ENCODE measurements around the gene CCDC50.

CCDC50 gene

DNA sequence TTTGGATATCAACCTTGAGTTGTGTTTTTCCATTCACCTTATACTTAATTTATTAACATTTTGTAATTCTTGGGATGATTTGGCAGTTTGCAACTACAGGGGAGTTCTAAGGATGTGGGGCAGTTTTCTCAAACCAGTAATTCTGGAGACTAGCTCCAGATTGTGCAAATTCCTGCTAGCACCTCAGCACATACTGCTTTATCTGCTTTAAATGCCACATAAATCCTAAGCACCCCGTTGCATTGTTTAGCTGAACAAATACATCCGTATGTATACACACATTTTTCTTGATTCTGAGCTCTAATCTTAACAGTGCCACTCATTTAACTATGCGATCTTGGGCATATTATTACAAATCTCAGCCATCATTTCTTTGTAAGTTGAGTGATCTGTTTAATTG lies 18.0 kb downstream of the CCDC50 start:
- DNase-seq (ENCODE audit: low read depth) = no peak

DNA sequence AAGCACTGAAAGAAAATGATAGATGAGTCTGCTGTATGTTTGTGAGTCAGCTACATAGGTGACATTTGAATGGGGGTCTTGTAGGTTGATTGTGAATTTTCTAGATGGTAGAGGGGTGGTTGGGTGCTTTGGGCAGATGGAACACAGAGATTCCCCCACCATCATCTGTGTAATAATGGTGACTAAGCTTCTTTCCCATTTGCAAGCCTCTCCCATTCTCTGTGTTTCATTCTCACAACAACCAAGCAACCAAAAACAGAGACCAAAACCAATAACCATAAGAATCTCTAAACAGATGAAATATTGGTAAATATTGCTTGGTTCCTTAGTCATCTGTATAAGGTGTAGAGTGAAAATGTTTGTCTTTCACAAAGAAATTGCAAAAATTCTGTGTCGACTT lies 18.9 kb downstream of the CCDC50 start:
- DNase-seq (ENCODE audit: low read depth) = no peak

DNA sequence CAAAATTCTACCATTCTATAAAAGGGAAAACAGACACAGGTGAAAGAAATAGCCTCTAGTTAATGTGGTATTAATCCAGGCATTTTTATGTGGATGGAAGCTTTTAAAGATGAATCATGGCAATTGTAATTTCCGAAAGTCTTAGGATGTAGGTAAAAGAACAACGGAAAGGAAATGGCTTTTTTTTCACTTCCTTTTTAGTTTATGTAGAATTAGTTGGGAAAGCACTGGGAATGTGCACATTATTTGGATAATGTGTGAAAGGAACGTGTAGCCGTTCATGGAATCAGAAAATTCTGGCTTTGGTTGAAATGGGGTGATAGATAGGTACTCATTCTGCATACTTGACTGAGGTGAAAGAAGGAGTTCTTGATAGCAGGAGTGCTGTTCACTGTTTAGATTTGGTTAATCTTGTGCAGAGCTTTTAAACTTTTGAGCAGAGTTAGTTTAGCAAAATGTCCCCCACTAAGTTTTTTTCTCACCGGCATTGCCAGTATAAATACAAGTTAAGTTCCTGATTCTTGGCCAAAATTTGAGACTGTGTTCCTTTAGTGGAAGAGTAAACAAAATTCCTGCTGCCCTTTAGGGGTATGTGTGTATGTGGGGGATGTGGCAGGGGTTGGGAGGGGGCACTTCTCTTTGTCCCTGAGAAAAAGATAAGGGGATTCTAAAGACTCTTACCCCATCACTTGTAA lies 21.3 kb downstream of the CCDC50 start:
- DNase-seq (ENCODE audit: low read depth) = no peak

DNA sequence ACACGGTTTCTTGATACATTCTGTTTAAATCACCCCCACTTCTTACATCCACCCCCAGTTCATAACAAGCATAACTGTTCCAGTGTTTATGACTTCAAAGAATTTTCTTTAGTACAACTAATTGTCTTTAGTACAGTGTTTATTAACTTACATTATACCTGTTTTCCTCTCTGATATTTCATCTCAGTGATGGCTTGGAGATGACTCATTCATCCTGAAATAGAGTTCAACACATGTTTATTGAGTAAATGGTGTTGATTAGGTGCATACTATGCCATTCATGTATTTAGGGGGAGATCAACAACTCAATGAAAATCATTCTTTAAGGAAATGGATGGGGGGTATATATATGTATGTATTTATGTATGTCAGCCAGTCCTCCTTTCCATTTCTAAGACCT lies 22.8 kb downstream of the CCDC50 start:
- DNase-seq (ENCODE audit: low read depth) = no peak

DNA sequence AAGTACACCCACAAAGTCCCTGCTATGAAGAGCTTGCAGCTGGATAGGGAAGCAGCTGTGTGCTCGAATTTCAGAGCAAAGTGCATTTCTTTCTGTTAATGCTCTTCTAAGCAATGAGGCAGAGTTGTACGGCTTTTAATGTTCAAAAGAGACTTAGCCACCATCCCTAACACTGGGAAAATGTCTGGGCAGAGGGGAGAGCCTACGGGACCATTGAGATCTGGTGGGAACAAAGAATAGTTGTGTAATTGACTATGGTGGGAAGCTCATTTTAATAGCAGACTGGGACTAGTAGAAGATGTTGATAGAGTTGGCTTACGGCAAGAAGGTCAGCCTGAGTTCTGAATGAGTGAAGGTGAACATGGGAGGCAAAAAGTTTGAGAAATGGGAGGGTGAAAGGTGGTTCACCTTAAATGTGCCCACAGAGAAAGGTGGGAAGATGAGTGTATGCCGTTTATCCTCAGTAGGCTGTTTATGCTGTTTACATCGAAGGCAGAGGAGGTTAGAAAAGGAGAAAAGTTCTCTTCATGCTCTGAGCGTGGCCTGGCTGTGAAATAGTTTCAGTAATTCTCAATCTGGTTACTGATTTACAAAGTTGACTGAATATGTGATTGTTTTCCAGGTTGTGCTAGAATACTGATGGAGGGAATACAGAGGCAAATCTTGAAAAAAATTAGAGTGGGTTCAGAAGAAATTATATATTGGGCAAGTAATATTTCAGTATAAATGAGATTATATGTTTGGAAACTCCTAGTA lies 24.0 kb downstream of the CCDC50 start:
- DNase-seq (ENCODE audit: low read depth) = no peak

DNA sequence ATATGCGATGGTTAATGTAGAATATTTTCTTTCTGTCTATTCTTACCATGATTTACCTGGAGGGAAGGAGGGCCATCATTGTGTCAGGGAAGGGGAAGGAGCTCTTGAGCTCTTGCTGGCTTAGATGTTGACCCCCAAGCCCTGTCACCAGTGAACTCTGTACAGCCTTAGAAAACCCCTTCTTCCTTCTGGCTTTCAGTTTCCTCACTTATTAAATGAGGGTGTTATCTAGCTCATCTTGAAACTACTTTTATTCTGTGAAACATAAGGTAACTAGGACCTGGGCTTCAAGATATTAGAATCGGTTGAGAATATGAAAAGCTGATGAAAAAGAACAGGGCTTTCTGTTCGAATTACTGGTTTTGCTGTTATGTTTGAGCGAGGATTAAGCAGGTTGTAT lies 26.2 kb downstream of the CCDC50 start:
- DNase-seq (ENCODE audit: low read depth) = no peak

DNA sequence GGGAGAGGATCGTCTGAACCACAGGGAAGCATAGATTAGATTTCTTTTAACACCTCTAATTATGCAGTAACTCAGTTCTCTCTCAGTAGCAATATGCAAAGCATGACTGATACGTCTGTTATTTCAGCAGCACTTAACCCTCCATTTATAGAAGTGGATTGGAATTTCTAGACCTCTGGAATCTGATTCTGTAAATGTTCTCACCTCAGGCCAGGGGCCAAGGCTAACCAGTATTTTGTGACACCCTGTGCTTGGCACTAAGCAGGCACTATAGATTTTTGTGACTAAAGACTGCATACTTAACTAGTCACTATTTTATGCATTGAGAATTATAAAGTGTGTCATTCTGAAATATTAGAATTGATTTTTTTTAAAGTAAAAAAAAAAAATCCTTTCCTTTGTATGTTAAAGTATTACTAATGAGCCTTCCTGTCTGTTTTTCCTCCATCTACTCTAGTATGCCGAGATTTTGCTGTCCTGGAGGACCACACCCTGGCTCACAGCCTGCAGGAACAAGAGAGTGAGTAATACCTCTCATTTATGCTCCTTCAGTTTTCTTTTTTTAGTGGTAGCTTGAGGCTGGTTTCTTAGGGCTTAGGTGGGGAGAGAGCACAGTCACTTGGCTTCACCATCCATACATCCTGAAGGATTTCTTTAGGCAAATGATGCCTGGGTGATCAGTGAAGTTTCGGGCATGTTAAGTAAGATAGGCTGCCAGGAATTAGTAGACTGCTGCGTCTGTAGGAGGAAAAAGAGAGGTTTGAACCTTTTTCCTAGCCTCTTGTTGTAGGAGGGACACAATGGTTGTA lies 27.6 kb downstream of the CCDC50 start:
- no peak for DNase-seq (ENCODE audit: low read depth)

DNA sequence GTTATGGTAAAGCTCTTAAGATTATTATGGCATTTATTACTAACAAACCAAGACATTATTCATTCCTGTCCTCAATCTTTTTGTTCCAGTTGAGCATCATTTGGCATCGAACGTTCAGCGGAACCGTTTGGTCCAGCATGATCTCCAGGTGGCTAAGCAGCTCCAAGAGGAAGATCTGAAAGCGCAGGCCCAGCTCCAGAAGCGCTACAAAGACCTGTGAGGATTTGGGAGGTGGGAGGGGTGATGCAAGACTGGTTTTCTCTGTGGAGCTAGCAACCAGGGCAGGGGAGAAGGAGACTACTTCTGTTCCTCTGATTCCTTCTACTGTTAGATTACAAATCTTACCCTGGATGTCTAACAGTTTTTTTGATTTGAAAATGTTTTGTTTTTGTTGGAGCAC lies 28.7 kb downstream of the CCDC50 start:
- DNase-seq (ENCODE audit: low read depth) = no peak

DNA sequence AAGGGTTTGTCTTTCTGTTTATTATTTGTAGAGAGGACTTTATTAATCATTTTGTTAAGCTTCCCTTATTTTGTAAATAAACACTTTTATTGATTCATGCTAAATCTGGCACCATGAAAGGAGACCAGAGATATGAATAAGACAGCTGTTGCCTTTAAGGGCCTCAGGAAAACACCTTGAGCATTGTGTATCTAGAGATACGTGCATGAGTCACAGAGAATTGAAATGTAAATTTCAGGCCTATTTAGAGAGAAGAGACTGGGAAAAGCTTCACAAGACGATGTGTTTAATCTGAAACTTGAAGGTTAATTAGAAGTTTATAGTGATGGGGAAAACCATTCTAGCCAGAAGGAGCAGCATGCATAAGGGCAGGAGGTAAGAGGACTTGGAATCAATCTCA lies 29.7 kb downstream of the CCDC50 start:
- DNase-seq (ENCODE audit: low read depth) = no peak

DNA sequence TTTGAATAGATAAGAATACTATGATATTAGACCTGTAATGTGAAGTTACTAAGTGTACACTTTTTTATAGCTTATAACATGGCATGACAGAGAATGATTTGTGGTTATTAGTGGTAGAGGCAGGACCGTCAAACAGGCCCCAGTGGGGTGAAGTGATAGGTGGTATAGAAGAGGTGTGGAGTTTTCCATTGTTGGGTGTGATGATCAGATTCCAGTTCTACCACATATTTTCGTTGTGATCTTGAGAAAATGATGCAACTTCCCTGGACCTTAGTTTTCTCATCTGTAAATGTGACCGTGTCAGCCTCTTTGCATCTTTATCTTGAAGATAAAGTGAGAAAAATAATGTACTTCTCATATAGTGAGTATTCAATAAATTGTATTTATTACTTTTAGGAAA lies 31.4 kb downstream of the CCDC50 start:
- DNase-seq (ENCODE audit: low read depth) = no peak

DNA sequence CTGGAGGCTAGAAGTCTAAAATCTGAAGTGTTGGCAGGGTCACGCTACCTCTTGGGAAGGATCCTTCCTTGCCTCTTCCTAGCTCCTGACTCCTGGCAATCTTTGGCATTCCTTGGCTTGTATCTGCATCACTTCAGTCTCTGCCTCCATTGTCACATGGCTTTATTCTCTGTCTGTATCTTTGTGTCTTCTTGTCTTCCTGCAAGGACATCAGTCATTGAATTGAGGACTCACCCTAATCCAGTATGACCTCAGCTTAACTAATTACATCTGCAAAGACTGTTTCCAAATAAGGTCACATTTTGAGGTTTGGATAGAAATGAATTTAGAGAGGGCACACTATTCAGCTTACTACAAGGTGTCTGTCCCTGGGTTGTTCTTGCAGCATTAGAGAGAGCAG lies 32.3 kb downstream of the CCDC50 start:
- no peak for DNase-seq (ENCODE audit: low read depth)

DNA sequence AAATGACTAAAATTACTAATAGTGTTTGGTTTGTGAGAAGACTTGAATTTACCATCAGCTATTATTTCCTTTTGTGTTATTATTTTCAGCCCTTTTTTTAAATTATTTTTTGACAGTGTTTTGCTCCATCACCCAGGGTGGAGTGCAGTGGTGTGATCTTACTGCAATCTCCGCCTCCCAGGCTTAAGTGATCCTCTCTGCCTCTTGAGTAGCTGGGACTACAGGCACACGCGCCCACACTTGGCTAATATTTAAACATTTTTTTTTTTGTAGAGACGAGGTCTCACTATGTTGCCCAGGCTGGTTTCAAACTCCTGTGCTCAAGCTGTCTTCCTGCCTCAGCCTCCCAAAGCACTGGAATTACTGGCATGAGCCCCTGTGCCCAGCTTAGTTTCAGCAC lies 32.8 kb downstream of the CCDC50 start:
- DNase-seq (ENCODE audit: low read depth) = no peak

DNA sequence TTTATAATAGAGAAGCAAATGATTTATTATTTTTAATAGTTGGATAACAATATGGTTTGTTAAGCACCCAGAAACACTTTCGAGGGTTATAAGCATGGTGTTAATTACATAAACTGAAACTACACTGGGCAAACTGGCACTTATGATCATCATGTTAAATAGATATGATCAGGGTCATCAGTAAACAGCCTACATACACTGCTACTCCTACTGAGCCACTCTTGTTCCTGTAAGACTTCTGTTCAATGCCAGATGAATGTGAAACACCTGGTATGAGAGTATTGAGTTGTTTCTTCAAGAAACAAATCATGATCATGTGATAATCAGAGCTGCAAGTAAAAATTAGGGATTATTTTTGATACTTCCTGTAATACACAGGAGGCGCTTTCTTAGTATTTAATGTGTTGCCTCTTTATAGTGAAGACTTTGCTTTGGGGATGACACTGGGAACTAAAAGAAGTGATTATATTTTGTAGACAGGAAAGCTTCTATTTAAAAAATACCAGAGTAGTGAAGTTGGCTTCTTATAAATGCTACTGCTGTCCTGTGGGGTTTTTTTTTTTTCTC lies 33.4 kb downstream of the CCDC50 start:
- DNase-seq (ENCODE audit: low read depth) = no peak

DNA sequence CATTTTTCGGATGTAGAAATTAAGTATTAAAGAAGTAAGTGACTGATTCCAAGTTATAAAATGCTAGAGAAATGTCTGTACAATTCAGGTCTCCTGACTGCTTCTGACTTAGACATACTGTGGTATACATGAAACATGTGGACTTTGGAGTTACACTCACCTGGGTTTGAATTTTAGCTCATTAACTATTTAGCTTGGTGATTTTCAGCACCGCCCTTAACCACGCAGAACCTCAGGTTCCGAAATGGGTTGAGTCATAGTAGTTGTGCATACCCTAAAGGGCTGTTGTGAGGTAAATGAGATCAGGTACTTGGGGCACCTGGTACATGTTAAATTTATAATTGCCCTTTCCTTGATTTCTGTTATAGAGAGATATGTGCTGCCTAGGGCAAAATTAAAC lies 34.0 kb downstream of the CCDC50 start:
- DNase-seq (ENCODE audit: low read depth) = no peak

DNA sequence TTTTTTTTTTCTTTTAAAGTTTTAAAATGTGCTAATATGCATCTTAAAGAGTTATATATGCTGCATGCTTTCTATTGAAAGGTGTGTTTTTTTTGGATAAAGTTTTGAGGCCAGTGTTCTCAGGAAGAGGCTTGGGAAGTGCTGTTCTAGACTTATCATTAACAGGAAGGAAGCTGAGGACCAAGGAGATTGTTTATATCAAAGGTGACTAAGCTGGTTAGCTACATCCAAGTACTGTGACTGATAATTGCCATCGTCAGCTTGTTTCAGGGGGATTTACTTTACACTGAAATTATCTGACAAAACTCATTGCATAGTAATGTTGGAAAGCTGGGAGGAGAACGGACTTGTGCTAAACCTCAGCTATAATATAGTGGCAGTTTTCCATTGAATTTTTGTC lies 37.5 kb downstream of the CCDC50 start:
- DNase-seq (ENCODE audit: low read depth) = no peak

DNA sequence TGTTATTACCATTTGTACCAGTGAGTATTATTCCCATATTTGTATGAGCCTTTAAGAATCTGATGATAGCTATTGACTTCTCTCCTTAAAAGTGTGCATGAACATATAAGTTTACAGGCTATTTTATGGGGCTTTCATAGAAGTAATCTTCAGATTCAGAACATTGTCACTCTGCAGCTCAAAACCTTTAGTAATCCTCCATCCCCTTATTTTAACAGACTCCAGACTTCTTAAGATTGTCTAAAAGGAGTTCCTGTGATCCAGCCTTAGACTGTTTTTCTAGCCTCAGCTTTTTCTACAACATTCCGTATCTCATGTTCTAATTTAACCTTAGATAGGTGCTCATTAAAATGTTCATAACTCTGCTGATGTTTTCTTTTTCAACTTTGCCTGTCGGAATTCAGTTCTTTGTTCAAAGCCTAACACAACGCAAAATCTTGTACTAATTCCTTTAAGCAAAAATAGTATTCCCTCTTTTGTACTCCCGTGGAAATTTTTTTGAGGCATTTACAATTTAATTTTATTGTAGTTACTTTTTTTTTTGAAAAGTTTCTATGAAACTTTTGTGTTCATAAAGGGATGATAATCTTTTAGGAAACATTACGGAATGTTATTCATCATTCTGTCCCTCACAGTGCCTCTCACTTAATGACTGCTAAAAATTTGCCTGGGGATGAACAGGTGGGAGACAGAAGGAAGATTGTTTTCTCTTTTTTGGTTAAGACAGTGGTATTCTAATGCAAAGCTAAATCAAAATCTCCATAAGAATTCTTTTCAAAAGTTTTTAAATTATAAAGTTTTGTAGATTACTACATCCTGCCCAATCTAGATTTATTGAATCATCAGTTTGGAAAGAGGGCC lies 39.8 kb downstream of the CCDC50 start:
- DNase-seq (ENCODE audit: low read depth) = no peak

DNA sequence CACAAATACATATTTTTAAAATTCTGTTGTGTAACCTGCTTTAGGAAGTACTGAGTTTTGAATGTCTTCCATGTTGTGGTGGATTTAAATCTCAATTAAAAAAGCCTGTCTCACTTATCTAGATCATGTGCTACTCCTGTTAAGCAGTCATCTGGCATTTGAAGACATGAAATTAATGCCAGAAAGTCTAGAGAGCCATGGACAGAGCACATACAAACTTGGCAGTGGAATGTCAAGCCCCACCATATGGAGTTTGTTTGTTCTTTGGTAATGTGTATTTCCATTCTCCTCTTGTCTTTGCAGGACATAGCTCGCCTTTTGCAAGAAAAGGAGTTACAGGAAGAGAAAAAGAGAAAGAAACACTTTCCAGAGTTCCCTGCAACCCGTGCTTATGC lies 40.4 kb downstream of the CCDC50 start:
- DNase-seq (ENCODE audit: low read depth) = no peak

DNA sequence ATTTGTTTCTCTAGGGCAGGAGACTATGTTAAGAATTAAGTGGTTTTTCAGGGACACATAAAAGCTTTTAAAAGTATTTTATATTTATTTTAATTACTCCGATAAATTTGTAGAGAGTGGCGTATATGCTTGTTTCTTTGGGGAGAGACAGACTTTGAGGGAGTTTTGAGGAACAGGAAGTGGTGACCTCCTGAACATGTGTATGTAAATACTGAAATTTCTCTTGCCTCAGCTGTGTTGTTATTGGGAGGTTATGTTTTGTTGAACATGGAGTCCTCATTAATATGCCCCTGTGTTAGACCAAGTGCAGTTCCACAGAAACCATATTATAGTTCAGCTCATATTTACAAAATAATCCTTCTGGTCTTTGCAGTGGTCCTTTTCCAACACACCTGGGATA lies 42.9 kb downstream of the CCDC50 start:
- no peak for DNase-seq (ENCODE audit: low read depth)

DNA sequence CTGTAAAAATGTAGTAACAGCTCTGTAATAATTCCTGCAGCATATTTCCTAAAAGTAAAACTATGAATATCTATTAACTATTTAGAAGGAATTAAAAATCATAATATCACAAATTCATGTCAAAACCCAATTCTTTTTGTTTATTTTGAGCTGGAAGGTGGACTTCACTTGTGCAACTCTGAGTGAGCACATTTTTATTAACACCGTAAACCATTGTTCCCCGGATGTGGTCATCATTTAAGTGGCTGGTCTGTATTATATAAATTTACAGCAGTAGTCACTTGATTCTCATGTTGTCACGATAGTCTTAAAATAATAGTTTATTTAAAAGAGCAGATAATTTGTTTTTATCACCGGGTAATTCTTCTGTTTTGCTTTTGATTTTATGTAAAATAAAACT lies 44.1 kb downstream of the CCDC50 start:
- DNase-seq (ENCODE audit: low read depth) = no peak

DNA sequence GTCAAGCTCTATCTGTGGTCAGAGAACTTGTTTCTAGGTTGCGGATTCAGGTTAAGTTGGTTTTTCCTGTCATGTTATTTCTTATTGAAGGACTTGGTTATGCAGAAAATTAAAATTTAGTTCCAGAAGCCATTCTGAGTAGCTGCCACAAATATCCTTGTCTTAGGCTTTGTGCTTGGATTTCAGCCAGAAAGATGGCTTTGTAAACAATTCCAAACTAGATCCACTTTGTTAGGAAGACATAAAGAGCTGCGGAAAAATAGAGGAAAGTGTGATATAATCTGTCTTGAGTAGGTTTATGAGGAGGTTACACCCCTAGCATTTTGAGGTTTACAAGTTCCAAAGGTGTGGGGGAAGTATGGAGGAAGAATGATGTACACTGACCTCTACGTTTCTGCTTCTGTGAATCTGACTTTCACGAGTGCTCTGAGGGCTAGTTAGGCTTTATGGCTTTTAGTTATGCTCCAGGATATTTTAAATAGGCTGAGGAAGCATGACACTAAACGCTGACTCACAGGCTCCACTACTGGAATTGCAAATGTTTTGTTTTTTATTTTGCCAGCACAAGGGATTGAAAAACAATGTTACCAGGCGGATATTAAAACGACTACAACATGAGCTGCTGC lies 47.4 kb downstream of the CCDC50 start:
- DNase-seq (ENCODE audit: low read depth) = peak; percentile 28

DNA sequence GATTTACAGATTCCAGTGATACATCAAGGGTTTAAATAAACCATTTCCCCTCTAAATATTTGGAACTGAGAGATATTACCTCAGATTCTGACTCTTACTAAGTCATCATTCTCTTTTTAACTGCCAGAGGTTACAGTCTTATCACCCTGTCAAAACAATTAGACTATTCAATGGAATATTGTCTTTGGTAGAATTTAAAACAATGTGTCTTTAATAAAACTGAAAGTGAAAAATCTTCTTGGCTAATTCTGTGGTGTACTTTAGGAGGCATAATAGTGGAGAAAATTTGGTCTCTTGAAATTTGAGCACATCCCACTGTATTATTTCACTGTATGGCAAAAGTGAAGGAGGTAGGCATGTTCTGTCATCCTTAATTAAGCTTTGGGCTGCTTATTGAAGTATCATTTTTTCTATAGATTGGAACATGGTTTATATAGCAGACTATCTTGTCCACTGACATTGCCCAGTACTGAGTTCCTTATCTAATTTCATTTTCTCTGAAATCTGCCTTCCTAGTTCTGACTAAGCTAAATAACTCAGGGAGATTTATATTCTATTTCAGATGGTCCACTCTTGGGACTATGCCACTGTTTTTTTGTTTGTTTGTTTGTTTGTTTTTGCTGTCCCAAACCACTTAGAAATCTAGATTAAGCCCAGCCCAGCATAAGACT lies 49.1 kb downstream of the CCDC50 start:
- no peak for DNase-seq (ENCODE audit: low read depth)
